Astrocyte (in vitro differentiated cells and primary cell): ENCODE results near the gene UVSSA. TPM values are rescaled to one million over a fixed set of nuclear protein-coding genes. Genes with fewer than 3 reads are reported as not detected.
"Not testable (repeated sequence)": the region's sequence is repeated elsewhere in the genome, so short reads cannot be mapped to it uniquely, and the experiment has no call there.

Experiments used
- DNase-seq: peaks from one replicate; pipeline ENCODE4 v3.0.0-alpha.2; 2010; ENCODE audit warnings: low read depth
- FAIRE-seq: peaks from 2 replicates; lab custom pipeline; 2011; peaks lifted over from hg19 to GRCh38; lab: Jason Lieb, UNC
- H2AFZ ChIP-seq: 2 replicates; pipeline ENCODE4 v1.6.0; 2012; ENCODE audit warnings: low read depth, low read length, inconsistent platforms
- H3K27ac ChIP-seq: 2 replicates; pipeline ENCODE4 v1.5.1; 2011; ENCODE audit warnings: low read depth, low read length, inconsistent platforms
- H3K27me3 ChIP-seq: 2 replicates; pipeline ENCODE4 v1.6.0; 2011; ENCODE audit warnings: low read length, inconsistent platforms; ENCODE audit not compliant: insufficient read depth
- H3K36me3 ChIP-seq: 2 replicates; pipeline ENCODE4 v1.5.1; 2011; ENCODE audit warnings: low read length, inconsistent platforms; ENCODE audit not compliant: insufficient read depth
- H3K4me1 ChIP-seq: 2 replicates; pipeline ENCODE4 v1.5.1; 2011; ENCODE audit warnings: low read length, inconsistent platforms; ENCODE audit not compliant: insufficient read depth
- H3K4me2 ChIP-seq: 2 replicates; pipeline ENCODE4 v1.6.0; 2012; ENCODE audit warnings: low read length, inconsistent platforms
- H3K4me3 ChIP-seq: 2 replicates; pipeline ENCODE4 v1.5.1; 2011; ENCODE audit warnings: low read depth, mild to moderate bottlenecking, low read length, inconsistent platforms; ENCODE audit not compliant: insufficient read depth
- H3K79me2 ChIP-seq: 2 replicates; pipeline ENCODE4 v1.6.0; 2012; ENCODE audit warnings: mild to moderate bottlenecking, low read length, inconsistent platforms; ENCODE audit not compliant: insufficient read depth
- H3K9ac ChIP-seq: 2 replicates; pipeline ENCODE4 v1.6.0; 2012; ENCODE audit warnings: mild to moderate bottlenecking, low read length, inconsistent platforms
- H3K9me3 ChIP-seq: 2 replicates; pipeline ENCODE4 v1.5.1; 2012; ENCODE audit warnings: low read depth, mild to moderate bottlenecking, low read length, inconsistent platforms; ENCODE audit not compliant: insufficient read depth
- H4K20me1 ChIP-seq: 2 replicates; pipeline ENCODE4 v1.6.0; 2012; ENCODE audit warnings: low read length, inconsistent platforms; ENCODE audit not compliant: insufficient read depth
- H3K27ac Mint-ChIP-seq: one replicate; pipeline ENCODE4 v1.8.0; 2021; ENCODE audit warnings: mild to moderate bottlenecking, mixed read lengths; ENCODE audit not compliant: unreplicated experiment
- H3K27me3 Mint-ChIP-seq: one replicate; pipeline ENCODE4 v1.8.0; 2021; ENCODE audit warnings: low read depth, mixed read lengths; ENCODE audit not compliant: unreplicated experiment
- H3K36me3 Mint-ChIP-seq: one replicate; pipeline ENCODE4 v1.8.0; 2021; ENCODE audit warnings: low read depth, mixed read lengths; ENCODE audit not compliant: unreplicated experiment
- H3K4me1 Mint-ChIP-seq: one replicate; pipeline ENCODE4 v1.8.0; 2021; ENCODE audit warnings: low read depth, mixed read lengths; ENCODE audit not compliant: unreplicated experiment
- H3K4me3 Mint-ChIP-seq: one replicate; pipeline ENCODE4 v1.8.0; 2021; ENCODE audit warnings: mild to moderate bottlenecking, moderate library complexity, mixed read lengths; ENCODE audit not compliant: unreplicated experiment
- H3K9me3 Mint-ChIP-seq: one replicate; pipeline ENCODE4 v1.8.0; 2021; ENCODE audit warnings: mild to moderate bottlenecking, mixed read lengths; ENCODE audit not compliant: unreplicated experiment
- EZH2 ChIP-seq: IDR thresholded peaks from 2 replicates; pipeline ENCODE4 v1.6.1; 2012; ENCODE audit warnings: mild to moderate bottlenecking, low read length, inconsistent platforms; ENCODE audit not compliant: insufficient read depth
- total RNA-seq: library from RNA; stranded (reverse); gene quantifications from 2 replicates; pipeline ENCODE4 v1.2.1, GENCODE V29; 2021
- TF ChIP-seq, protein P1 (sequence below): IDR thresholded peaks from 2 replicates; pipeline ENCODE4 v1.5.1; 2011; ENCODE audit warnings: low read depth, mild to moderate bottlenecking, inconsistent platforms, low read length, moderate library complexity; ENCODE audit not compliant: insufficient read depth

UVSSA gene
- total RNA-seq, 1 donor from 2014 or later: 14.8 TPM

DNA sequence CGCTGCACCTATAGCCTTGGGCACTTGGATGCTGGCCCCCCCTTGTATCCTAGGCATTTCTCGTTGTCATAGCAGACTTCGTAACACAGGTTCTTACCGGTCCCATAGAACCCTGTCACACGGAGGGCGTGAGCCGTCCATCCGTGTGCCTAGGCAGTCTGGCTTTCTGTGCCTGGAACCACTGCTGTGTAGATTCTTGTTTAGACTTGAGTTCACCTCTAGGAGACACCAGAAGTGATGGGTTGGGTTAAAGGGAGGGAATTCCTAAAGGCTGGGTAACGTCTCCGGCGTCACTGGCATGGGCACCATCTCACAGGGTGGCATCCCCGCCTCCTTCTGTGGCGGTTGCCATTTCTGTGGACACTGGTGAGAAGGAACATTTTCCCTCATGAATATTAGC lies 72.7 kb downstream of the UVSSA start:
- Mint-ChIP-seq H3K4me1 (no peaks in the 10 kb centered on the region), H3K9me3 (no peaks in the 10 kb centered on the region), H3K27ac (no peak overlapping the region), H3K36me3 (no peaks in the 10 kb centered on the region), H3K27me3 (peaks cover 65% of the 10 kb centered on the region), H3K4me3 (no peak overlapping the region)
- no peak overlapping the region for H3K4me2 ChIP-seq
- no peaks in the 10 kb centered on the region for H3K79me2 ChIP-seq
- DNase-seq (no peak), FAIRE-seq (no peak)
- no peaks in the 10 kb centered on the region for H4K20me1 ChIP-seq
- no peaks in the 10 kb centered on the region for H3K9me3 ChIP-seq
- H3K4me3 ChIP-seq: no peak overlapping the region
- TF ChIP-seq, protein P1, sequence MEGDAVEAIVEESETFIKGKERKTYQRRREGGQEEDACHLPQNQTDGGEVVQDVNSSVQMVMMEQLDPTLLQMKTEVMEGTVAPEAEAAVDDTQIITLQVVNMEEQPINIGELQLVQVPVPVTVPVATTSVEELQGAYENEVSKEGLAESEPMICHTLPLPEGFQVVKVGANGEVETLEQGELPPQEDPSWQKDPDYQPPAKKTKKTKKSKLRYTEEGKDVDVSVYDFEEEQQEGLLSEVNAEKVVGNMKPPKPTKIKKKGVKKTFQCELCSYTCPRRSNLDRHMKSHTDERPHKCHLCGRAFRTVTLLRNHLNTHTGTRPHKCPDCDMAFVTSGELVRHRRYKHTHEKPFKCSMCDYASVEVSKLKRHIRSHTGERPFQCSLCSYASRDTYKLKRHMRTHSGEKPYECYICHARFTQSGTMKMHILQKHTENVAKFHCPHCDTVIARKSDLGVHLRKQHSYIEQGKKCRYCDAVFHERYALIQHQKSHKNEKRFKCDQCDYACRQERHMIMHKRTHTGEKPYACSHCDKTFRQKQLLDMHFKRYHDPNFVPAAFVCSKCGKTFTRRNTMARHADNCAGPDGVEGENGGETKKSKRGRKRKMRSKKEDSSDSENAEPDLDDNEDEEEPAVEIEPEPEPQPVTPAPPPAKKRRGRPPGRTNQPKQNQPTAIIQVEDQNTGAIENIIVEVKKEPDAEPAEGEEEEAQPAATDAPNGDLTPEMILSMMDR: no peak
- TF ChIP-seq EZH2: no peak
- no peaks in the 10 kb centered on the region for H3K4me1 ChIP-seq
- no peak overlapping the region for H3K27ac ChIP-seq
- peaks cover 16% of the 10 kb centered on the region for H3K27me3 ChIP-seq
- no peak overlapping the region for H3K9ac ChIP-seq
- no peaks in the 10 kb centered on the region for H3K36me3 ChIP-seq
- no peak overlapping the region for H2AFZ ChIP-seq

DNA sequence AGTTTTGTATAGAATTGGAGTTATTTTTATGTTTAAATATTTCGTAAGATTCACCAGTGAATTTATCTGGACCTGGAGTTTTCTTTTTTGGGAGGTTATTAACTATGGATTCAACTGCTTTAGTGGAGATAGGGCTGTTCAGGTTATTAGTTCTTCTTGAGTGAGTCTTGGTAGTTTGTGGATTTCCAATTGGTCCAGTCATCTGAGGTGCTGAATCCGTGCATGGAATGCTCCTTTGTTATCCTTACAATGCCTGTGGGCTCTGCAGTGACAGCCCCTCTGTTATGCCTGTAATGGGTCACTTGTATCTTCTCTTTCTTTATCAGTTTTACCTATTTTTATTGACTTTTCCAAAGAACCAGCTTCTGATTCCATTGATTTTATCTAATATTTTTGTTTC lies 74.6 kb downstream of the UVSSA start:
- peaks cover 2% of the 10 kb centered on the region for H3K9me3 Mint-ChIP-seq
- H3K27ac Mint-ChIP-seq: no peak overlapping the region
- no peak overlapping the region for H3K4me3 Mint-ChIP-seq
- DNase-seq (no peak), FAIRE-seq (no peak)
- H3K36me3 Mint-ChIP-seq: no peaks in the 10 kb centered on the region
- H3K27me3 ChIP-seq: peaks cover 8% of the 10 kb centered on the region
- H3K4me1 ChIP-seq: no peaks in the 10 kb centered on the region
- H3K27ac ChIP-seq: no peak overlapping the region
- H3K27me3 Mint-ChIP-seq: peaks cover 60% of the 10 kb centered on the region
- H3K36me3 ChIP-seq: no peaks in the 10 kb centered on the region
- H4K20me1 ChIP-seq: no peaks in the 10 kb centered on the region
- no peak overlapping the region for H3K9ac ChIP-seq
- no peak overlapping the region for H3K4me2 ChIP-seq
- H3K4me1 Mint-ChIP-seq: no peaks in the 10 kb centered on the region
- no peaks in the 10 kb centered on the region for H3K79me2 ChIP-seq
- no peak overlapping the region for H3K4me3 ChIP-seq
- TF ChIP-seq EZH2: no peak
- TF ChIP-seq, protein P1: no peak
- no peak overlapping the region for H2AFZ ChIP-seq
- H3K9me3 ChIP-seq: no peaks in the 10 kb centered on the region

DNA sequence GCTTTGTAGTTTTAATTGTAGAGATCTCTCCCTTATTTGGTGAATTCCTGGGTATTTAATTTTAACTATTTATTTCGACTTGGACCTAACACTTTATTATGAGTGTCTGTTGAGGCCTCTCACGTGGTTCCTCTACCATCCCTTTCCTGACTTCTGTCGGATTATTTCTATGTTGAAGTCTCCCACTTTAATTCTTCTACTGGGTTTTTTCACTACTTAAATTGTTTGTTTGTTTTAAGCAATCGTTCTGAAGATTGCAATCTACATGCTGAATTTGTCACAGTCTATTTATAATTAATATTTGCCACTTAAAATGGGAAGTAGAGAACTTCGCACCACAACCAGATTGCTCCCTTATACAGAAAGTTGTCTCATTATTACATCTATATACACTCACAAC lies 80.0 kb downstream of the UVSSA start:
- TF ChIP-seq, protein P1: no peak
- TF ChIP-seq EZH2: no peak
- no peaks in the 10 kb centered on the region for H4K20me1 ChIP-seq
- no peaks in the 10 kb centered on the region for H3K4me1 ChIP-seq
- no peak overlapping the region for H2AFZ ChIP-seq
- H3K36me3 ChIP-seq: no peaks in the 10 kb centered on the region
- H3K4me3 ChIP-seq: no peak overlapping the region
- no peak overlapping the region for H3K4me3 Mint-ChIP-seq
- no peak for FAIRE-seq
- H3K27ac Mint-ChIP-seq: no peak overlapping the region
- H3K9me3 Mint-ChIP-seq: peaks cover 2% of the 10 kb centered on the region
- H3K27me3 ChIP-seq: peaks cover 3% of the 10 kb centered on the region
- no peaks in the 10 kb centered on the region for H3K4me1 Mint-ChIP-seq
- no peak overlapping the region for H3K27ac ChIP-seq
- H3K9ac ChIP-seq: no peak overlapping the region
- no peak overlapping the region for H3K4me2 ChIP-seq
- no peaks in the 10 kb centered on the region for H3K36me3 Mint-ChIP-seq
- H3K27me3 Mint-ChIP-seq: peaks cover 26% of the 10 kb centered on the region
- no peaks in the 10 kb centered on the region for H3K79me2 ChIP-seq
- no peak for DNase-seq
- H3K9me3 ChIP-seq: no peaks in the 10 kb centered on the region

DNA sequence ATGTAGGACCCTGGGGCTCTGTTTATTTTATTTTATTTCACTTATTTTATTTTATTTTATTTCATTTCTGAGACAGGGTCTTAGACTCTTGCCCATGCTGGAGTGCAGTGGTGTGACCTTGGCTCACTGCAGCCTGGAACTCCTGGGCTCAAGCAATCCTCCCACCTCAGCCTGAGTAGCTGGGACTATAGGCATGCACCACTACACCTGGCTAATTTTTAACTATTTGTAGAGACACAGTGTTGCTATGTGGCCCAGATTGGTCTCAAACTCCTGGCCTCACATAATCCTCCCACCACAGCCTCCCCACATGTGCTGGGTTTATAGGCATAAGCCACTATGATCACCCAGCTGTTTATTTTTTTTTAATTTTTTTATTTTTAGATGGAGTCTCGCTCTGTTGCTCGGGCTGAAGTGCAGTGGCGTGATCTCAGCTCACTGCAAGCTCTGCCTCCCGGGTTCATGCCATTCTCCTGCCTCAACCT lies 96.7 kb downstream of the UVSSA start:
- not testable (repeated sequence) for H3K79me2 ChIP-seq, H3K36me3 ChIP-seq, H3K27me3 ChIP-seq, H3K27ac ChIP-seq, H3K4me1 Mint-ChIP-seq, H3K4me3 Mint-ChIP-seq, H3K9me3 ChIP-seq, H3K4me2 ChIP-seq, H3K36me3 Mint-ChIP-seq, H3K4me1 ChIP-seq, FAIRE-seq, H2AFZ ChIP-seq, H3K27ac Mint-ChIP-seq, H4K20me1 ChIP-seq, H3K9me3 Mint-ChIP-seq, H3K4me3 ChIP-seq, H3K9ac ChIP-seq, DNase-seq
- peaks cover 29% of the 10 kb centered on the region for H3K27me3 Mint-ChIP-seq
